Sigmoid colon (tissue), 7 donors: ENCODE data around the gene NFE2L1. TPM values are rescaled to one million over a fixed set of nuclear protein-coding genes. Genes with fewer than 3 reads are reported as not detected.

Experiments used
- DNase-seq: peaks from one replicate; pipeline ENCODE4 v3.0.0-alpha.2; 2019
- H3K27ac ChIP-seq, 4 donors: fragments of 200-600 bp; sonication (generic); one replicate each; pipeline ENCODE4 v1.5.1; 2016 to 2019; ENCODE audit warnings: mild to moderate bottlenecking in 1 of 4
- H3K27me3 ChIP-seq, 3 donors: fragments of 200-600 bp; sonication (generic); one replicate each; pipeline ENCODE4 v1.5.1; 2019; ENCODE audit warnings: mild to moderate bottlenecking in 1 of 3
- H3K36me3 ChIP-seq, 4 donors: fragments of 200-600 bp; sonication (generic); one replicate each; pipeline ENCODE4 v1.5.1; 2016 to 2019
- H3K4me1 ChIP-seq, 4 donors: fragments of 200-600 bp; sonication (generic); one replicate each; pipeline ENCODE4 v1.5.1; 2017 to 2019
- H3K4me3 ChIP-seq, 4 donors: fragments of 200-600 bp; sonication (generic); one replicate each; pipeline ENCODE4 v1.5.1; 2017 to 2019; ENCODE audit warnings: mild to moderate bottlenecking in 2 of 4, moderate library complexity in 1 of 4
- H3K9me3 ChIP-seq, 4 donors: fragments of 200-600 bp in 3 of 4; sonication (generic) in 3 of 4; one replicate each; pipeline versions ENCODE4 v1.5.1 to v1.6.1; 2013 to 2019
- EP300 ChIP-seq, 4 donors: sonication (generic); formaldehyde crosslinking; IDR thresholded peaks; one replicate each; pipeline ENCODE4 v1.6.1; 2017; ENCODE audit warnings: antibody characterized with exemption in 4 of 4
- POLR2A ChIP-seq, 2 donors: fragments of 450-650 bp; IDR thresholded peaks; one replicate each; pipeline ENCODE4 v1.6.1; 2016; ENCODE audit warnings: antibody characterized with exemption in 2 of 2, mild to moderate bottlenecking in 2 of 2, moderate library complexity in 2 of 2
- POLR2AphosphoS5 ChIP-seq, 4 donors: sonication (generic); formaldehyde crosslinking; IDR thresholded peaks; one replicate each; pipeline ENCODE4 v1.6.1; 2017; ENCODE audit warnings: antibody characterized with exemption in 4 of 4
- WGBS, 2 donors: extraction: QIAGEN DNeasy Blood & Tissue Kit; methylation state at CpG; one replicate each; pipeline ENCODE4 v1.1.7; 2013; 5-methylcytosine and 5-hydroxymethylcytosine counted together
- intact Hi-C: fragments of 100-400 bp; cut with DNase I; formaldehyde crosslinking; loops from one replicate; pipeline ENCODE4 v1.15.1; 2023
- polyA plus RNA-seq, 3 donors: library from polyadenylated mRNA; stranded (reverse); fragments of 200-250 nt; gene quantifications; one replicate each; pipeline ENCODE4 v1.2.3, GENCODE V29; 2013
- total RNA-seq, 4 donors: library from RNA; depleted of rRNA; stranded (reverse); fragments of >200 nt; gene quantifications; one replicate each; pipeline ENCODE4 v1.1.0, GENCODE V29; 2016
- TF ChIP-seq, protein P1 (sequence below), 4 experiments: fragments of 450-650 bp in 3 of 4; fragments of 200-600 bp in 1 of 4; IDR thresholded peaks; one replicate each; pipeline ENCODE4 v1.5.1; 2016 to 2019; ENCODE audit warnings: antibody characterized with exemption in 4 of 4, mild to moderate bottlenecking in 3 of 4, moderate library complexity in 2 of 4
- donor health status: healthy with polysubstance abuse.
- donor health status: Bipolar disorder and iron deficiency.
- donor health status: healthy.

Gene NFE2L1
- total and polyA plus RNA-seq, 7 donors = 44.4 to 174 (median 134) TPM

DNA sequence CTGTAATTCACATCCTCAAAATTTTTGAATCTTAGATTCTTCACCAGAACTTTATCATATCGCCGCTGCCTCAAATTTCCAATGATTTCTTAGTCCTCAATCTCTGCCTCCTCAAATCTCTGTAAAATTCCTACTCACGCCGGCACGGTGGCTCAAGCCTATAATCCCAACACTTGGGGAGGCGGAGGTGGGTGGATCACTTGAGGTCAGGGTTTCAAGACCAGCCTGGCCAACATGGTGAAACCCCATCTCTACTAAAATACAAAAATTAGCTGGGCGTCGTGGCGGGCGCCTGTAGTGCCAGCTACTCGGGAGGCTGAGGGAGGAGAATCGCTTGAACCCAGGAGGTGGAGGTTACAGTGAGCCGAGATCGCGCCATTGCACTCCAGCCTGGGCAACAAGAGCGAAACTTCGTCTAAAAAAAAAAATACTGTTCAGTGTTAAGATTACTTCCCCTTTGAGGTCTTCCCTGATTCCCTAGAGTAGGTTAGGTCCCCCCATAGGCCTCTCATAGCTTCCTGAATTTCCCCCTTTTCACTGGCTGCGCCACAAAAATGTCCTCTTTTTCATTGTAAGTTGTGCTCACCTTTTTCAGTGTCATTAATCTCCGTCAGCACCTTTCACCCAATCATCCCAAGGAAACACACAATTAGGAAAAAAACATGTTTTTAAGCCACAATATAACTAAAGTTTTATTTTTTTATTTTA is 54.0 kb downstream of the NFE2L1 start:
- H3K9me3 ChIP-seq = no peaks in the 10 kb centered on the region
- intact Hi-C loops = no loop called here
- H3K4me3 ChIP-seq = peak overlapping the region in 2 of 4 donors; percentile 81 to 100
- peaks cover 0 to 33% (median 11%) of the 10 kb centered on the region in 4 donors for H3K4me1 ChIP-seq
- TF ChIP-seq EP300 (IDR thresholded peaks at IDR 0.05) (no peak), POLR2AphosphoS5 (IDR thresholded peaks at IDR 0.05) (no peak), POLR2A (IDR thresholded peaks at IDR 0.05) (no peak)
- TF ChIP-seq, protein P1, sequence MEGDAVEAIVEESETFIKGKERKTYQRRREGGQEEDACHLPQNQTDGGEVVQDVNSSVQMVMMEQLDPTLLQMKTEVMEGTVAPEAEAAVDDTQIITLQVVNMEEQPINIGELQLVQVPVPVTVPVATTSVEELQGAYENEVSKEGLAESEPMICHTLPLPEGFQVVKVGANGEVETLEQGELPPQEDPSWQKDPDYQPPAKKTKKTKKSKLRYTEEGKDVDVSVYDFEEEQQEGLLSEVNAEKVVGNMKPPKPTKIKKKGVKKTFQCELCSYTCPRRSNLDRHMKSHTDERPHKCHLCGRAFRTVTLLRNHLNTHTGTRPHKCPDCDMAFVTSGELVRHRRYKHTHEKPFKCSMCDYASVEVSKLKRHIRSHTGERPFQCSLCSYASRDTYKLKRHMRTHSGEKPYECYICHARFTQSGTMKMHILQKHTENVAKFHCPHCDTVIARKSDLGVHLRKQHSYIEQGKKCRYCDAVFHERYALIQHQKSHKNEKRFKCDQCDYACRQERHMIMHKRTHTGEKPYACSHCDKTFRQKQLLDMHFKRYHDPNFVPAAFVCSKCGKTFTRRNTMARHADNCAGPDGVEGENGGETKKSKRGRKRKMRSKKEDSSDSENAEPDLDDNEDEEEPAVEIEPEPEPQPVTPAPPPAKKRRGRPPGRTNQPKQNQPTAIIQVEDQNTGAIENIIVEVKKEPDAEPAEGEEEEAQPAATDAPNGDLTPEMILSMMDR (IDR thresholded peaks at IDR 0.05) = no peak
- H3K27ac ChIP-seq = no peak overlapping the region
- peak; percentile 25 for DNase-seq
- H3K36me3 ChIP-seq = no peaks in the 10 kb centered on the region
- WGBS, 2 donors = 72 to 85% methylated on average over 19 of the region's 19 CpGs
- no peaks in the 10 kb centered on the region for H3K27me3 ChIP-seq

DNA sequence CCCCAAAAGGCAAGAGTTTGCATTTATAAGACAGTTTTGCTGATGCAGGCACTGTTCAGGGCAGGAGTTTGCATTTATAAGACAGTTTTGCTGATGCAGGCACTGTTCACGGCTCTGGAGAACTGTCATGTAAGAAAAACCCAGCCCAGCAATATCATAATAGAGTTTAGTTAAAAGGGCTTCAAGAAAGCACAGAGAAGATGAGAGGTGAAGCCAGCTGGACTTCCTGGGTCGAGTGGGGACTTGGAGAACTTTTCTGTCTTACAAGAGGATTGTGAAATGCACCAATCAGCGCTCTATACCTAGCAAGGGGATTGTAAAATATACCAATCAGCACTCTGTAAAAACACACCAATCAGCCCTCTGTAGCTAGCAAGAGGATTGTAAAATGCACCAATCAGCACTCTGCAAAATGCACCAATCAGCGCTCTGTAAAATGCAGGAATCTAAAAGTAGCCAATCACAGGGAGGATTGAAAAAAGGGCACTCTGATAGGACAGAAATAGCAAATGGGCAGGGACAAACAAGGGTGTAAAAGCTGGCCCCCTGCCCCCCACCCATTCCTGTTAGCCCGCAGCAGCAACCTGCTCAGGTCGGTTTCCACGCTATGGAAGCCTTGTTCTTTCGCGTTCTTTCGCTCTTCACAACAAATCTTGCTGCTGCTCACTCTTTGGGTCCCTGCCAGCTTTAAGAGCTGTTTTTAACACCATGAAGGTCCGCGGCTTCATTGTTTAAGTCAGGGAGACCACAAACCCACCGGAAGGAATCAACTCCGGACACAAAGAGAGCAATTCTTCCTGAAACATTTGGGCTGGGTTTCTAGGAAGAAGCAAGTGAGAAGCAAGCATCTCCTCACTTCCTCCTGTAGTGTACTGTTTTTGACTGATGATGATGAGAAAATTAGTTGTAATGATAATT is 54.9 kb downstream of the NFE2L1 start:
- TF ChIP-seq EP300 (IDR thresholded peaks at IDR 0.05) (no peak), POLR2A (IDR thresholded peaks at IDR 0.05) (no peak), POLR2AphosphoS5 (IDR thresholded peaks at IDR 0.05) (no peak)
- TF ChIP-seq, protein P1 (IDR thresholded peaks at IDR 0.05) = no peak
- H3K4me1 ChIP-seq = peaks cover 0 to 27% (median 12%) of the 10 kb centered on the region in 4 donors
- WGBS, 2 donors = 59 to 82% methylated on average over 14 of the region's 14 CpGs
- H3K27ac ChIP-seq = no peak overlapping the region
- intact Hi-C loops = no loop called here
- DNase-seq = peak; percentile 61
- no peak overlapping the region for H3K4me3 ChIP-seq
- no peaks in the 10 kb centered on the region for H3K27me3 ChIP-seq
- no peaks in the 10 kb centered on the region for H3K9me3 ChIP-seq
- H3K36me3 ChIP-seq = no peaks in the 10 kb centered on the region

DNA sequence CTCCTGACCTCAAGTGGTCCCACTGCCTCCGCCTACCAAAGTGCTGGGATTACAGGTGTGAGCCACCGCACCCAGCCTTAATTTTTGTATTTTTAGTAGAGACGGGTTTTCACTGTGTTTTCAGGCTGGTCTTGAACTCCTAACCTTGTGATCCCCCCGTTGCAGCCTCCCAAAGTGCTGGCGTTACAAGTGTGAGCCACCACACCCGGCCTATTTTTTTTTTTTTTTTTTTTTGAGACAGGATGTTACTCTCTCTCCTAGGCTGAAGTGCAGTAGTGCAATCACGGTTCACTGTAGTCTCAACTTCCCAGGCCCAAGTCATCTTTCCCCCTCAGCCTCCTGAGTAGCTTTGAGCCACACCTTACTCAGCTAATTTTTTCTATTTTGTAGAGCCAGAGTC is 56.3 kb downstream of the NFE2L1 start:
- 88 to 91% methylated on average over 7 of the region's 7 CpGs for WGBS, 2 donors
- TF ChIP-seq POLR2A (IDR thresholded peaks at IDR 0.05) (no peak), EP300 (IDR thresholded peaks at IDR 0.05) (no peak), POLR2AphosphoS5 (IDR thresholded peaks at IDR 0.05) (no peak)
- TF ChIP-seq, protein P1 (IDR thresholded peaks at IDR 0.05) = no peak
- H3K36me3 ChIP-seq = no peaks in the 10 kb centered on the region
- no peak overlapping the region for H3K27ac ChIP-seq
- H3K4me1 ChIP-seq = peaks cover 0 to 31% (median 26%) of the 10 kb centered on the region in 4 donors
- DNase-seq = no peak
- no peaks in the 10 kb centered on the region for H3K27me3 ChIP-seq
- intact Hi-C loops = no loop called here
- H3K9me3 ChIP-seq = no peaks in the 10 kb centered on the region
- no peak overlapping the region for H3K4me3 ChIP-seq

DNA sequence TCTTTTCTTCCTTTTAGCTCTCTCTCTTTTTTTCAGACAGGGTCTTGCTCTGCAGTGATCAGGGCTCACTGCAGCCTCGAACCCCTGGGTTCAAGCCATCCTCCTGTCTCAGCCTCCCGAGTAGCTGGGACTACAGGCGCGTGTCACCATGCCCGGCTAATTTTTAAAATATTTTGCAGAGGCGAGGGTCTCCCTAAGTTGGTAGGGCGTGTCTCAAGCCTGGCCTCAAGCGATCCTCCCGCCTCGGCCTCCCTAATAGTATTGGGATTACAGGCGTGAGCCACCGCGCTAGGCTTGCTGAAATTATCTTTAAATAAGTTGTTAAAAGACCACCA is 58.6 kb downstream of the NFE2L1 start:
- H3K4me1 ChIP-seq = peaks cover 0 to 29% (median 18%) of the 10 kb centered on the region in 4 donors
- 28 to 52% methylated on average over 13 of the region's 13 CpGs for WGBS, 2 donors
- TF ChIP-seq POLR2A (IDR thresholded peaks at IDR 0.05) (no peak), EP300 (IDR thresholded peaks at IDR 0.05) (no peak)
- TF ChIP-seq, protein P1 (IDR thresholded peaks at IDR 0.05) = no peak
- H3K36me3 ChIP-seq = no peaks in the 10 kb centered on the region
- no peaks in the 10 kb centered on the region for H3K27me3 ChIP-seq
- intact Hi-C loops = no loop called here
- H3K9me3 ChIP-seq = no peaks in the 10 kb centered on the region
- no peak for DNase-seq
- H3K27ac ChIP-seq = peak overlapping the region; percentile 89 to 98 (median 95)
- H3K4me3 ChIP-seq = peak overlapping the region; percentile 74 to 86 (median 81)
